H9 (cell line): ENCODE data around the gene FSTL1. TPM values are rescaled to one million over a fixed set of nuclear protein-coding genes. Genes with fewer than 3 reads are reported as not detected.

Source experiments
- DNase-seq: peaks from one replicate; pipeline ENCODE4 v3.0.0-alpha.2; 2017
- H2AFZ ChIP-seq: one replicate; pipeline ENCODE4 v1.6.1; 2013; ENCODE audit warnings: mild to moderate bottlenecking, low read length, control low read depth, moderate library complexity
- H2AK5ac ChIP-seq: 2 replicates; pipeline ENCODE4 v1.6.1; 2013; ENCODE audit warnings: low read length, control low read depth, mixed read lengths; ENCODE audit not compliant: insufficient read length
- H2BK120ac ChIP-seq: one replicate; pipeline ENCODE4 v1.6.1; 2013; ENCODE audit warnings: low read depth, mild to moderate bottlenecking, low read length, control low read depth, inconsistent platforms; ENCODE audit not compliant: poor library complexity, severe bottlenecking
- H2BK12ac ChIP-seq: 2 replicates; pipeline ENCODE4 v1.6.1; 2013; ENCODE audit warnings: low read length, control low read depth, mixed read lengths, low read depth; ENCODE audit not compliant: insufficient read length
- H2BK15ac ChIP-seq: 2 replicates; pipeline ENCODE4 v1.6.1; 2013; ENCODE audit warnings: low read depth, low read length, control low read depth
- H2BK20ac ChIP-seq: one replicate; pipeline ENCODE4 v1.6.1; 2013; ENCODE audit warnings: low read depth, mild to moderate bottlenecking, low read length, control low read depth, inconsistent platforms; ENCODE audit not compliant: poor library complexity, severe bottlenecking
- H2BK5ac ChIP-seq: 2 replicates; pipeline ENCODE4 v1.6.1; 2013; ENCODE audit warnings: low read length, control low read depth, mixed read lengths; ENCODE audit not compliant: insufficient read length
- H3K14ac ChIP-seq: 2 replicates; pipeline ENCODE4 v1.6.1; 2013; ENCODE audit warnings: low read length, control low read depth; ENCODE audit not compliant: insufficient read depth
- H3K18ac ChIP-seq: 2 replicates; pipeline ENCODE4 v1.6.1; 2013; ENCODE audit warnings: low read depth, mild to moderate bottlenecking, mixed read lengths, low read length, control low read depth; ENCODE audit not compliant: insufficient read length
- H3K23ac ChIP-seq: 2 replicates; pipeline ENCODE4 v1.6.1; 2013; ENCODE audit warnings: low read length, control low read depth, mixed read lengths, low read depth; ENCODE audit not compliant: insufficient read length
- H3K23me2 ChIP-seq: 2 replicates; pipeline ENCODE4 v1.6.1; 2013; ENCODE audit warnings: low read depth, mild to moderate bottlenecking, mixed read lengths, low read length, control low read depth; ENCODE audit not compliant: insufficient read length, poor library complexity, severe bottlenecking
- H3K27ac ChIP-seq: 2 replicates; pipeline ENCODE4 v1.5.1; 2013; ENCODE audit warnings: low read length, control low read depth, mixed read lengths, low read depth; ENCODE audit not compliant: insufficient read length
- H3K27me3 ChIP-seq: 2 replicates; pipeline ENCODE4 v1.6.1; 2013; ENCODE audit warnings: low read length, control low read depth, inconsistent platforms; ENCODE audit not compliant: insufficient read depth
- H3K4ac ChIP-seq: 2 replicates; pipeline ENCODE4 v1.6.1; 2013; ENCODE audit warnings: low read depth, mild to moderate bottlenecking, control low read depth, inconsistent platforms, low read length, moderate library complexity
- H3K4me1 ChIP-seq: 2 replicates; pipeline ENCODE4 v1.6.1; 2013; ENCODE audit warnings: low read length, control low read depth, inconsistent platforms; ENCODE audit not compliant: insufficient read depth
- H3K4me2 ChIP-seq: 2 replicates; pipeline ENCODE4 v1.6.1; 2013; ENCODE audit warnings: low read length, control low read depth, mixed read lengths; ENCODE audit not compliant: insufficient read length, insufficient read depth
- H3K56ac ChIP-seq: 2 replicates; pipeline ENCODE4 v1.6.1; 2013; ENCODE audit warnings: low read depth, mild to moderate bottlenecking, mixed read lengths, low read length, control low read depth; ENCODE audit not compliant: insufficient read length
- H3K79me1 ChIP-seq: 2 replicates; pipeline ENCODE4 v1.6.1; 2013; ENCODE audit warnings: low read depth, mild to moderate bottlenecking, moderate library complexity, low read length, control low read depth, inconsistent platforms; ENCODE audit not compliant: insufficient read depth, poor library complexity, severe bottlenecking
- H3K79me2 ChIP-seq: 2 replicates; pipeline ENCODE4 v1.6.1; 2013; ENCODE audit warnings: low read length, control low read depth, inconsistent platforms; ENCODE audit not compliant: insufficient read depth
- H3K9ac ChIP-seq: 2 replicates; pipeline ENCODE4 v1.6.1; 2013; ENCODE audit warnings: low read length, control low read depth, mixed read lengths; ENCODE audit not compliant: insufficient read length; ENCODE audit errors: extremely low read depth
- H3K9me3 ChIP-seq: one replicate; pipeline ENCODE4 v1.6.1; 2013; ENCODE audit warnings: low read depth, low read length, inconsistent platforms; ENCODE audit not compliant: control insufficient read depth
- H3T11ph ChIP-seq: one replicate; pipeline ENCODE4 v1.6.1; 2013; ENCODE audit warnings: mild to moderate bottlenecking, low read length, control low read depth, inconsistent platforms
- H4K20me1 ChIP-seq: one replicate; pipeline ENCODE4 v1.6.1; 2013; ENCODE audit not compliant: control insufficient read depth, insufficient read length, insufficient read depth
- H4K5ac ChIP-seq: 2 replicates; pipeline ENCODE4 v1.6.1; 2013; ENCODE audit warnings: low read depth, mild to moderate bottlenecking, mixed read lengths, low read length, control low read depth; ENCODE audit not compliant: insufficient read length
- H4K8ac ChIP-seq: replicated peaks from 2 replicates; pipeline ENCODE4 v1.6.1; 2013; ENCODE audit warnings: low read length, control low read depth, mixed read lengths, low read depth; ENCODE audit not compliant: insufficient read length
- H4K91ac ChIP-seq: 2 replicates; pipeline ENCODE4 v1.6.1; 2013; ENCODE audit warnings: low read depth, mild to moderate bottlenecking, moderate library complexity, mixed read lengths, low read length, control low read depth; ENCODE audit not compliant: insufficient read length
- H3K27ac Mint-ChIP-seq, 3 experiments: 2 replicates in 2 of 3; 3 replicates in 1 of 3; pipeline ENCODE4 v1.8.0; 2020 to 2021; ENCODE audit warnings: mixed read lengths in 3 of 3, mild to moderate bottlenecking in 1 of 3, moderate library complexity in 1 of 3
- H3K27me3 Mint-ChIP-seq: 2 replicates; pipeline ENCODE4 v1.8.0; 2021; ENCODE audit warnings: low read depth, mild to moderate bottlenecking, moderate library complexity, mixed read lengths
- H3K36me3 Mint-ChIP-seq, 3 experiments: 2 replicates in 2 of 3; 3 replicates in 1 of 3; pipeline ENCODE4 v1.8.0; 2020 to 2021; ENCODE audit warnings: low read depth in 3 of 3, mixed read lengths in 3 of 3; ENCODE audit not compliant: insufficient read depth in 1 of 3
- H3K4me1 Mint-ChIP-seq, 2 experiments: 2 replicates each; pipeline ENCODE4 v1.8.0; 2020; ENCODE audit warnings: mixed read lengths in 2 of 2
- H3K4me3 Mint-ChIP-seq, 2 experiments: 2 replicates in 1 of 2; 3 replicates in 1 of 2; pipeline ENCODE4 v1.8.0; 2020 to 2021; ENCODE audit warnings: mild to moderate bottlenecking in 2 of 2, mixed read lengths in 2 of 2, moderate library complexity in 1 of 2
- H3K9me3 Mint-ChIP-seq, 2 experiments: 2 replicates in 1 of 2; 3 replicates in 1 of 2; pipeline ENCODE4 v1.8.0; 2020; ENCODE audit warnings: mild to moderate bottlenecking in 2 of 2, mixed read lengths in 2 of 2, moderate library complexity in 1 of 2
- CTCF ChIP-seq: fragments of 200-600 bp; sonication (generic); conservative IDR thresholded peaks from 3 replicates; pipeline ENCODE4 v1.8.0; 2021; ENCODE audit warnings: antibody characterized with exemption, mild to moderate bottlenecking
- WGBS: extraction: QIAGEN DNeasy Blood & Tissue Kit; methylation state at CpG from one replicate; pipeline ENCODE4 v1.1.7; 2013; ENCODE audit warnings: missing lambda C conversion rate, low lambda C conversion rate, mixed read lengths; ENCODE audit not compliant: insufficient read length; ENCODE audit errors: extremely low coverage; 5-methylcytosine and 5-hydroxymethylcytosine counted together
- total RNA-seq: library from RNA; stranded (reverse); gene quantifications from 2 replicates; pipeline ENCODE4 v1.2.1, GENCODE V29; 2021

The FSTL1 gene
- total RNA-seq, 1 experiment from 2014 or later: 326 TPM

GRCh38 chr3:120393243-120393642 is 57.5 kb downstream of the FSTL1 start:
- no peak for DNase-seq
- Histone ChIP-seq H3K23me2 (no peaks in the 10 kb centered on the region), H3K56ac (no peak overlapping the region), H2BK5ac (no peak overlapping the region), H4K8ac (no peak overlapping the region), H3K9me3 (no peaks in the 10 kb centered on the region), H2BK15ac (no peak overlapping the region), H4K5ac (no peak overlapping the region), H3K27ac (no peak overlapping the region), H3K4me2 (no peak overlapping the region), H2AK5ac (no peak overlapping the region), H3K9ac (no peak overlapping the region), H3K4ac (no peak overlapping the region), H2BK120ac (no peak overlapping the region), H3K79me2 (no peaks in the 10 kb centered on the region), H2BK20ac (no peak overlapping the region), H3K14ac (no peak overlapping the region), H4K91ac (no peak overlapping the region), H3K23ac (no peak overlapping the region), H3T11ph (no peak overlapping the region), H2BK12ac (no peak overlapping the region), H2AFZ (no peak overlapping the region), H3K27me3 (no peaks in the 10 kb centered on the region), H3K79me1 (no peaks in the 10 kb centered on the region), H4K20me1 (no peaks in the 10 kb centered on the region), H3K4me1 (no peaks in the 10 kb centered on the region), H3K18ac (no peak overlapping the region)
- H3K36me3 Mint-ChIP-seq: peaks cover 19 to 36% (median 32%) of the 10 kb centered on the region in 3 experiments; a peak in 6 of 7 replicates
- no peak overlapping the region for H3K27ac Mint-ChIP-seq
- no peaks in the 10 kb centered on the region for H3K27me3 Mint-ChIP-seq
- TF ChIP-seq CTCF: no peak
- WGBS: no CpG with 5 or more reads among the region's 4 CpGs
- H3K4me1 Mint-ChIP-seq: no peaks in the 10 kb centered on the region; a peak in 1 of 4 replicates
- no peaks in the 10 kb centered on the region for H3K9me3 Mint-ChIP-seq
- H3K4me3 Mint-ChIP-seq: no peak overlapping the region
